MCF 10A (cell line): ENCODE data around the gene TRAK1. TPM values are rescaled to one million over a fixed set of nuclear protein-coding genes. Genes with fewer than 3 reads are reported as not detected.
A peak's percentile ranks its signal among the peaks of the same experiment; 100 is the strongest.

Experiments used
- BruUV-seq: library from RNA; stranded (reverse); fragments of 400-500 nt; replicated peaks from 2 replicates; lab custom pipeline; 2021; lab: Mats Ljungman, UMichigan
- CTCF ChIA-PET: fragments of 300-600 bp; sonication (Branson Sonifier 250); formaldehyde crosslinking; extraction: SDS; loops from one replicate; lab custom pipeline; 2021; ENCODE audit warnings: antibody characterized with exemption, inconsistent platforms; lab: Yijun Ruan, JAX
- POLR2A ChIA-PET: fragments of 300-600, 350-650 bp; sonication (Branson Sonifier 250); formaldehyde crosslinking; extraction: SDS; loops from one replicate; lab custom pipeline; 2020; ENCODE audit warnings: antibody characterized with exemption, inconsistent platforms; lab: Yijun Ruan, JAX
- DNase-seq: peaks from one replicate; pipeline ENCODE4 v3.0.0-alpha.2; 2018; ENCODE audit not compliant: unreplicated experiment
- H3K27ac Mint-ChIP-seq: one replicate; pipeline ENCODE4 v1.8.0; 2022; ENCODE audit warnings: mild to moderate bottlenecking, low read depth, mixed read lengths; ENCODE audit not compliant: unreplicated experiment
- H3K27me3 Mint-ChIP-seq: one replicate; pipeline ENCODE4 v1.8.0; 2022; ENCODE audit warnings: mixed read lengths; ENCODE audit not compliant: insufficient read depth, unreplicated experiment
- H3K36me3 Mint-ChIP-seq: one replicate; pipeline ENCODE4 v1.8.0; 2022; ENCODE audit warnings: mild to moderate bottlenecking, moderate library complexity, mixed read lengths; ENCODE audit not compliant: insufficient read depth, unreplicated experiment
- H3K4me1 Mint-ChIP-seq: one replicate; pipeline ENCODE4 v1.8.0; 2022; ENCODE audit warnings: mixed read lengths; ENCODE audit not compliant: insufficient read depth, unreplicated experiment
- H3K4me3 Mint-ChIP-seq: one replicate; pipeline ENCODE4 v1.8.0; 2022; ENCODE audit warnings: mild to moderate bottlenecking, moderate library complexity, mixed read lengths; ENCODE audit not compliant: unreplicated experiment
- H3K9me3 Mint-ChIP-seq: one replicate; pipeline ENCODE4 v1.8.0; 2022; ENCODE audit warnings: mixed read lengths; ENCODE audit not compliant: unreplicated experiment
- CTCF ChIP-seq: fragments of 200-600 bp; IDR thresholded peaks from one replicate; pipeline ENCODE4 v1.8.0; 2022; ENCODE audit warnings: antibody characterized with exemption, mild to moderate bottlenecking; ENCODE audit not compliant: unreplicated experiment
- intact Hi-C: fragments of 100-400 bp; cut with micrococcal nuclease; formaldehyde crosslinking; loops from 2 replicates; pipeline ENCODE4 v1.14.1; 2022
- total RNA-seq: library from RNA; stranded (reverse); gene quantifications from 2 replicates; pipeline ENCODE4 v1.2.3, GENCODE V29; 2022

TRAK1 gene
- total RNA-seq, 1 experiment from 2014 or later: 33.2 TPM

- H3K36me3 Mint-ChIP-seq: peaks cover 3% of the 10 kb centered on the region
- CTCF ChIA-PET: interaction anchor here (0.7 to 1.9 kb wide), 5 partner anchors 30 to 386 kb away, joined by 3 to 7 read pairs (median 5); no protein-coding TSS in a partner anchor
- peaks cover 18% of the 10 kb centered on the region for H3K4me1 Mint-ChIP-seq
- no peak for DNase-seq
- POLR2A ChIA-PET: interaction anchor here (0.7 to 1.7 kb wide), 6 partner anchors 9 to 91 kb away, joined by 3 to 4 read pairs (median 3); no protein-coding TSS in a partner anchor
- no TSS peak for BruUV-seq
- intact Hi-C loops: no loop called here
- H3K27me3 Mint-ChIP-seq: no peaks in the 10 kb centered on the region
- TF ChIP-seq CTCF: no peak
- H3K27ac Mint-ChIP-seq: peak overlapping the region; percentile 60
- peak overlapping the region; percentile 68 for H3K4me3 Mint-ChIP-seq
- H3K9me3 Mint-ChIP-seq: no peaks in the 10 kb centered on the region
Measured at GRCh38 chr3:42161050-42161935, 70.1 kb downstream of the TRAK1 start.

- ChIA-PET CTCF (interaction anchor here (0.9 to 1.6 kb wide), 2 partner anchors 29 to 385 kb away, joined by 3 to 5 read pairs; no protein-coding TSS in a partner anchor), POLR2A (interaction anchor here (1.2 kb wide), 1 partner anchor 17 kb away, joined by 3 read pairs; no protein-coding TSS in a partner anchor)
- BruUV-seq: no TSS peak
- Mint-ChIP-seq H3K27ac (no peak overlapping the region), H3K4me1 (peaks cover 18% of the 10 kb centered on the region), H3K27me3 (no peaks in the 10 kb centered on the region), H3K9me3 (no peaks in the 10 kb centered on the region), H3K4me3 (no peak overlapping the region), H3K36me3 (no peaks in the 10 kb centered on the region)
- intact Hi-C loops: no loop called here
- no peak for TF ChIP-seq CTCF
- DNase-seq: no peak
Measured at GRCh38 chr3:42162462-42162861, 71.3 kb downstream of the TRAK1 start.

GRCh38 chr3:42163622-42164244 is 72.6 kb downstream of the TRAK1 start:
- DNase-seq: no peak
- TF ChIP-seq CTCF: no peak
- ChIA-PET CTCF (interaction anchor here (0.7 kb wide), 1 partner anchor 26 kb away, joined by 3 read pairs; no protein-coding TSS in a partner anchor), POLR2A (interaction anchor here (0.9 kb wide), 1 partner anchor 20 kb away, joined by 3 read pairs; no protein-coding TSS in a partner anchor)
- no peaks in the 10 kb centered on the region for H3K9me3 Mint-ChIP-seq
- H3K27me3 Mint-ChIP-seq: no peaks in the 10 kb centered on the region
- BruUV-seq: no TSS peak
- no peak overlapping the region for H3K27ac Mint-ChIP-seq
- intact Hi-C loops: no loop called here
- H3K4me1 Mint-ChIP-seq: peaks cover 18% of the 10 kb centered on the region
- H3K4me3 Mint-ChIP-seq: no peak overlapping the region
- H3K36me3 Mint-ChIP-seq: no peaks in the 10 kb centered on the region

- intact Hi-C loops: no loop called here
- DNase-seq: no peak
- H3K27me3 Mint-ChIP-seq: no peaks in the 10 kb centered on the region
- peaks cover 13% of the 10 kb centered on the region for H3K4me1 Mint-ChIP-seq
- ChIA-PET CTCF (no interaction called here), POLR2A (interaction anchor here (0.9 kb wide), 1 partner anchor 19 kb away, joined by 3 read pairs; no protein-coding TSS in a partner anchor)
- no peak overlapping the region for H3K27ac Mint-ChIP-seq
- no peak overlapping the region for H3K4me3 Mint-ChIP-seq
- H3K36me3 Mint-ChIP-seq: no peaks in the 10 kb centered on the region
- no peaks in the 10 kb centered on the region for H3K9me3 Mint-ChIP-seq
- no TSS peak for BruUV-seq
- TF ChIP-seq CTCF: no peak
Measured at GRCh38 chr3:42164656-42165055, 73.5 kb downstream of the TRAK1 start.
